Activated CD4-positive, alpha-beta T cell treated with anti-CD3 and anti-CD28 coated beads, Interleukin-2, amount 10 ng/mL, durations not matched to agents 24 days and 14 days (primary cell): Measurements from ENCODE around the gene SPEM1. TPM values are rescaled to one million over a fixed set of nuclear protein-coding genes. Genes with fewer than 3 reads are reported as not detected.
A peak's percentile ranks its signal among the peaks of the same experiment; 100 is the strongest.

Source experiments
- DNase-seq: peaks from one replicate; pipeline ENCODE4 v3.0.0; 2022
- H3K27ac Mint-ChIP-seq: one replicate; pipeline ENCODE4 v1.8.0; 2022; ENCODE audit warnings: mild to moderate bottlenecking, mixed read lengths
- H3K27me3 Mint-ChIP-seq: one replicate; pipeline ENCODE4 v1.8.0; 2022; ENCODE audit warnings: mixed read lengths
- H3K36me3 Mint-ChIP-seq: one replicate; pipeline ENCODE4 v1.8.0; 2022; ENCODE audit warnings: low read depth, mild to moderate bottlenecking, mixed read lengths
- H3K4me1 Mint-ChIP-seq: one replicate; pipeline ENCODE4 v1.8.0; 2021; ENCODE audit warnings: mixed read lengths
- H3K4me3 Mint-ChIP-seq: one replicate; pipeline ENCODE4 v1.8.0; 2022; ENCODE audit warnings: mild to moderate bottlenecking, moderate library complexity, mixed read lengths
- H3K9me3 Mint-ChIP-seq: one replicate; pipeline ENCODE4 v1.8.0; 2021; ENCODE audit warnings: mixed read lengths
- intact Hi-C: fragments of 100-400 bp; cut with micrococcal nuclease; formaldehyde crosslinking; loops from one replicate; pipeline ENCODE4 v1.15.1; 2023
- total RNA-seq: library from RNA; stranded (reverse); gene quantifications from 2 replicates; pipeline ENCODE4 v1.2.3, GENCODE V29; 2022

Gene SPEM1
- total RNA-seq, 1 donor from 2014 or later = not detected

GRCh38 chr17:7418472-7419152, 1.5 kb upstream of the SPEM1 start:
- no peak overlapping the region for H3K4me3 Mint-ChIP-seq
- no peaks in the 10 kb centered on the region for H3K9me3 Mint-ChIP-seq
- no peaks in the 10 kb centered on the region for H3K27me3 Mint-ChIP-seq
- intact Hi-C loops = no loop called here
- no peak for DNase-seq
- H3K36me3 Mint-ChIP-seq = no peaks in the 10 kb centered on the region
- no peaks in the 10 kb centered on the region for H3K4me1 Mint-ChIP-seq
- H3K27ac Mint-ChIP-seq = no peak overlapping the region

GRCh38 chr17:7421186-7421585, 1.1 kb downstream of the SPEM1 start:
- intact Hi-C loops = no loop called here
- Mint-ChIP-seq H3K36me3 (no peaks in the 10 kb centered on the region), H3K4me3 (no peak overlapping the region), H3K9me3 (no peaks in the 10 kb centered on the region), H3K4me1 (no peaks in the 10 kb centered on the region), H3K27ac (no peak overlapping the region), H3K27me3 (no peaks in the 10 kb centered on the region)
- no peak for DNase-seq

GRCh38 chr17:7423679-7424078, 3.6 kb downstream of the SPEM1 start:
- H3K4me1 Mint-ChIP-seq = no peaks in the 10 kb centered on the region
- no peak overlapping the region for H3K4me3 Mint-ChIP-seq
- H3K27ac Mint-ChIP-seq = no peak overlapping the region
- no peaks in the 10 kb centered on the region for H3K9me3 Mint-ChIP-seq
- no peaks in the 10 kb centered on the region for H3K36me3 Mint-ChIP-seq
- no peaks in the 10 kb centered on the region for H3K27me3 Mint-ChIP-seq
- intact Hi-C loops = no loop called here
- DNase-seq = no peak

- Mint-ChIP-seq H3K9me3 (no peaks in the 10 kb centered on the region), H3K27ac (no peak within 1 kb of the TSS), H3K4me3 (no peak within 1 kb of the TSS), H3K27me3 (no peaks in the 10 kb centered on the region), H3K36me3 (no peaks in the 10 kb centered on the region), H3K4me1 (no peaks in the 10 kb centered on the region)
- intact Hi-C loops = no loop called here
- DNase-seq = no peak
Observed at GRCh38 chr17:7425316-7425715, 5.2 kb downstream of the SPEM1 start, which contains the start of gene SPEM2. Gene SPEM2, plus strand, starts transcription at chr17:7425616. Its CDS starts 73 bp downstream, at chr17:7425689.

GRCh38 chr17:7425756-7426155, 5.6 kb downstream of the SPEM1 start:
- intact Hi-C loops = no loop called here
- no peaks in the 10 kb centered on the region for H3K27me3 Mint-ChIP-seq
- H3K9me3 Mint-ChIP-seq = no peaks in the 10 kb centered on the region
- no peak overlapping the region for H3K4me3 Mint-ChIP-seq
- no peaks in the 10 kb centered on the region for H3K36me3 Mint-ChIP-seq
- no peaks in the 10 kb centered on the region for H3K4me1 Mint-ChIP-seq
- DNase-seq = no peak
- no peak overlapping the region for H3K27ac Mint-ChIP-seq

GRCh38 chr17:7426203-7426863, 6.2 kb downstream of the SPEM1 start:
- DNase-seq = no peak
- Mint-ChIP-seq H3K4me1 (no peaks in the 10 kb centered on the region), H3K9me3 (no peaks in the 10 kb centered on the region), H3K27ac (no peak overlapping the region), H3K36me3 (no peaks in the 10 kb centered on the region), H3K4me3 (no peak overlapping the region), H3K27me3 (no peaks in the 10 kb centered on the region)
- intact Hi-C loops = no loop called here

GRCh38 chr17:7426896-7427489, 6.9 kb downstream of the SPEM1 start:
- no peak for DNase-seq
- no peaks in the 10 kb centered on the region for H3K36me3 Mint-ChIP-seq
- no peak overlapping the region for H3K27ac Mint-ChIP-seq
- H3K4me3 Mint-ChIP-seq = no peak overlapping the region
- no peaks in the 10 kb centered on the region for H3K4me1 Mint-ChIP-seq
- intact Hi-C loops = no loop called here
- H3K27me3 Mint-ChIP-seq = no peaks in the 10 kb centered on the region
- H3K9me3 Mint-ChIP-seq = no peaks in the 10 kb centered on the region

- DNase-seq = no peak
- H3K9me3 Mint-ChIP-seq = no peaks in the 10 kb centered on the region
- no peaks in the 10 kb centered on the region for H3K4me1 Mint-ChIP-seq
- H3K4me3 Mint-ChIP-seq = no peak overlapping the region
- H3K36me3 Mint-ChIP-seq = no peaks in the 10 kb centered on the region
- intact Hi-C loops = no loop called here
- no peaks in the 10 kb centered on the region for H3K27me3 Mint-ChIP-seq
- no peak overlapping the region for H3K27ac Mint-ChIP-seq
Observed at GRCh38 chr17:7427549-7427948, 7.4 kb downstream of the SPEM1 start.

GRCh38 chr17:7428557-7428956, 8.4 kb downstream of the SPEM1 start, which contains the start of gene SPEM3:
Gene SPEM3, plus strand, starts transcription at chr17:7428857. Its CDS starts 46 bp downstream, at chr17:7428903.
- no peaks in the 10 kb centered on the region for H3K9me3 Mint-ChIP-seq
- no peaks in the 10 kb centered on the region for H3K4me1 Mint-ChIP-seq
- no peaks in the 10 kb centered on the region for H3K36me3 Mint-ChIP-seq
- H3K27me3 Mint-ChIP-seq = no peaks in the 10 kb centered on the region
- H3K4me3 Mint-ChIP-seq = no peak within 1 kb of the TSS
- DNase-seq = no peak
- H3K27ac Mint-ChIP-seq = no peak within 1 kb of the TSS
- intact Hi-C loops = no loop called here

- H3K4me1 Mint-ChIP-seq = no peaks in the 10 kb centered on the region
- H3K27ac Mint-ChIP-seq = no peak overlapping the region
- no peak for DNase-seq
- intact Hi-C loops = no loop called here
- H3K4me3 Mint-ChIP-seq = no peak overlapping the region
- no peaks in the 10 kb centered on the region for H3K9me3 Mint-ChIP-seq
- no peaks in the 10 kb centered on the region for H3K36me3 Mint-ChIP-seq
- H3K27me3 Mint-ChIP-seq = no peaks in the 10 kb centered on the region
Observed at GRCh38 chr17:7429722-7430121, 9.6 kb downstream of the SPEM1 start.

GRCh38 chr17:7431231-7431630, 11.1 kb downstream of the SPEM1 start:
- Mint-ChIP-seq H3K27ac (no peak overlapping the region), H3K4me1 (peaks cover 10% of the 10 kb centered on the region), H3K36me3 (no peaks in the 10 kb centered on the region), H3K9me3 (no peaks in the 10 kb centered on the region), H3K4me3 (no peak overlapping the region), H3K27me3 (no peaks in the 10 kb centered on the region)
- DNase-seq = no peak
- intact Hi-C loops = no loop called here

GRCh38 chr17:7432296-7432695, 12.2 kb downstream of the SPEM1 start:
- DNase-seq = no peak
- Mint-ChIP-seq H3K9me3 (no peaks in the 10 kb centered on the region), H3K36me3 (peaks cover 2% of the 10 kb centered on the region), H3K27ac (no peak overlapping the region), H3K4me3 (no peak overlapping the region), H3K4me1 (peaks cover 15% of the 10 kb centered on the region), H3K27me3 (no peaks in the 10 kb centered on the region)
- intact Hi-C loops = no loop called here

- DNase-seq = peak; percentile 92
- peak overlapping the region; percentile 98 for H3K27ac Mint-ChIP-seq
- peak overlapping the region; percentile 93 for H3K4me3 Mint-ChIP-seq
- H3K36me3 Mint-ChIP-seq = peaks cover 15% of the 10 kb centered on the region
- H3K4me1 Mint-ChIP-seq = peaks cover 38% of the 10 kb centered on the region
- peaks cover 9% of the 10 kb centered on the region for H3K27me3 Mint-ChIP-seq
- intact Hi-C loops = loop anchor here (1.0 to 5.0 kb wide), 11 partner anchors 19 to 406 kb away; partner anchors contain the start of genes ACADVL, DLG4, PLSCR3 and SENP3
- no peaks in the 10 kb centered on the region for H3K9me3 Mint-ChIP-seq
Observed at GRCh38 chr17:7435676-7436555, 15.8 kb downstream of the SPEM1 start.
